ENCODE data around the gene PAK3. TPM values are rescaled to one million over a fixed set of nuclear protein-coding genes. Genes with fewer than 3 reads are reported as not detected.

The PAK3 gene
- total RNA-seq, 1 experiment from 2014 or later, result 0.12 TPM

- no peak for DNase-seq (ENCODE audit: low read depth)
Measured at GRCh38 chrX:111260451-111260850, 164.5 kb downstream of the PAK3 start.

- no peak for DNase-seq (ENCODE audit: low read depth)
Measured at GRCh38 chrX:111262086-111262485, 166.1 kb downstream of the PAK3 start.

- DNase-seq (ENCODE audit: low read depth), result no peak
Measured at GRCh38 chrX:111264385-111264784, 168.4 kb downstream of the PAK3 start.

GRCh38 chrX:111265486-111265885 is 169.5 kb downstream of the PAK3 start:
- DNase-seq (ENCODE audit: low read depth), result no peak

- no peak for DNase-seq (ENCODE audit: low read depth)
Measured at GRCh38 chrX:111268506-111268905, 172.5 kb downstream of the PAK3 start.

GRCh38 chrX:111270339-111270738 is 174.3 kb downstream of the PAK3 start, which contains the start of gene CAPN6:
Gene CAPN6, minus strand, starts transcription at chrX:111270483. Its CDS starts 6,547 bp downstream, at chrX:111263936.
- DNase-seq (ENCODE audit: low read depth), result no peak

Other genes starting within 250 kb of the PAK3 start
- gene CAPN6, start 174.3 kb downstream of the PAK3 start, total RNA-seq (2014; rRNA removed; shearing (Covaris generic)), result not detected in 2 replicates

All from M059J (cell line).